Stimulated activated effector memory CD8-positive, alpha-beta T cell treated with anti-CD3 and anti-CD28 coated beads, Interleukin-12 subunit alpha, Interleukin-12 subunit beta, amount 100 ng/mL, for 72 hours (primary cell): ENCODE measurements around the gene OR4F17.
"Not testable (repeated sequence)": the region's sequence is repeated elsewhere in the genome, so short reads cannot be mapped to it uniquely, and the experiment has no call there.

Source experiments
- ATAC-seq: fragments of 150-1000 bp; cut with Tn5 transposase; 2 replicates; pipeline ENCODE4 v1.10.0; 2021
- DNase-seq, 2 donors: peaks; one replicate each; pipeline ENCODE4 v3.0.0; 2021 to 2022; ENCODE audit warnings: low spot score in 2 of 2
- H3K27ac Mint-ChIP-seq: one replicate; pipeline ENCODE4 v1.8.0; 2022; ENCODE audit warnings: mild to moderate bottlenecking, mixed read lengths
- H3K36me3 Mint-ChIP-seq: one replicate; pipeline ENCODE4 v1.8.0; 2022; ENCODE audit warnings: mild to moderate bottlenecking, mixed read lengths
- H3K4me1 Mint-ChIP-seq: one replicate; pipeline ENCODE4 v1.8.0; 2022; ENCODE audit warnings: mixed read lengths
- H3K4me3 Mint-ChIP-seq: one replicate; pipeline ENCODE4 v1.8.0; 2022; ENCODE audit warnings: mild to moderate bottlenecking, mixed read lengths
- H3K9me3 Mint-ChIP-seq: one replicate; pipeline ENCODE4 v1.8.0; 2022; ENCODE audit warnings: mixed read lengths

OR4F17 gene

GRCh38 chr19:106804-107203 lies at the start of gene OR4F17:
OR4F17 (plus strand) TSS chr19:107104; CDS start chr19:110679, 3,575 bp downstream.
- not testable (repeated sequence) for ATAC-seq, H3K9me3 Mint-ChIP-seq, H3K4me1 Mint-ChIP-seq, H3K4me3 Mint-ChIP-seq, DNase-seq, H3K36me3 Mint-ChIP-seq, H3K27ac Mint-ChIP-seq

GRCh38 chr19:70793-71192 lies 36.1 kb upstream of the OR4F17 start:
- not testable (repeated sequence) for ATAC-seq, H3K4me1 Mint-ChIP-seq, H3K27ac Mint-ChIP-seq, H3K9me3 Mint-ChIP-seq, H3K36me3 Mint-ChIP-seq, H3K4me3 Mint-ChIP-seq
- DNase-seq, result peak; percentile 20 to 48

GRCh38 chr19:82864-83263 lies 24.0 kb upstream of the OR4F17 start:
- H3K4me3 Mint-ChIP-seq, H3K27ac Mint-ChIP-seq, H3K4me1 Mint-ChIP-seq, H3K9me3 Mint-ChIP-seq, DNase-seq, H3K36me3 Mint-ChIP-seq, ATAC-seq: not testable (repeated sequence)

- not testable (repeated sequence) for ATAC-seq, DNase-seq, H3K4me3 Mint-ChIP-seq, H3K36me3 Mint-ChIP-seq, H3K9me3 Mint-ChIP-seq, H3K27ac Mint-ChIP-seq, H3K4me1 Mint-ChIP-seq
These were observed 23.3 kb upstream of the OR4F17 start for GRCh38 chr19:83626-84025.

GRCh38 chr19:90678-91077 lies 16.2 kb upstream of the OR4F17 start:
- not testable (repeated sequence) for H3K4me3 Mint-ChIP-seq, H3K27ac Mint-ChIP-seq, H3K9me3 Mint-ChIP-seq, H3K4me1 Mint-ChIP-seq, H3K36me3 Mint-ChIP-seq, ATAC-seq
- peak in 1 of 2 donors; percentile 45 for DNase-seq

- not testable (repeated sequence) for DNase-seq, H3K27ac Mint-ChIP-seq, ATAC-seq, H3K4me1 Mint-ChIP-seq, H3K9me3 Mint-ChIP-seq, H3K36me3 Mint-ChIP-seq, H3K4me3 Mint-ChIP-seq
These were observed 12.1 kb upstream of the OR4F17 start for GRCh38 chr19:94794-95193.

- DNase-seq, ATAC-seq, H3K27ac Mint-ChIP-seq, H3K4me1 Mint-ChIP-seq, H3K9me3 Mint-ChIP-seq, H3K4me3 Mint-ChIP-seq, H3K36me3 Mint-ChIP-seq: not testable (repeated sequence)
These were observed 9.3 kb upstream of the OR4F17 start for GRCh38 chr19:97647-98046.

- ATAC-seq (peak; percentile 40), DNase-seq (peak in 1 of 2 donors; percentile 8)
- H3K27ac Mint-ChIP-seq, H3K4me1 Mint-ChIP-seq, H3K4me3 Mint-ChIP-seq, H3K36me3 Mint-ChIP-seq, H3K9me3 Mint-ChIP-seq: not testable (repeated sequence)
These were observed 13.7 kb downstream of the OR4F17 start for GRCh38 chr19:120443-121140.
